HG03520 (cell line): Measurements from ENCODE around the gene NUFIP2.

ENCODE experiments used
- ATAC-seq: cut with Tn5 transposase; IDR thresholded peaks from one replicate; pipeline ENCODE4 v1.9.1; 2021; ENCODE audit warnings: mild to moderate bottlenecking, moderate library complexity; ENCODE audit not compliant: unreplicated experiment

The NUFIP2 gene

GRCh38 chr17:29207975-29208374 lies 86.0 kb downstream of the NUFIP2 start:
- no peak for ATAC-seq
